Glutamatergic neuron (in vitro differentiated cells): Measurements from ENCODE around the gene GREB1. TPM values are rescaled to one million over a fixed set of nuclear protein-coding genes. Genes with fewer than 3 reads are reported as not detected.

Source experiments
- DNase-seq: peaks from one replicate; pipeline ENCODE4 v3.0.0; 2022
- H3K27ac Mint-ChIP-seq: one replicate; pipeline ENCODE4 v1.8.0; 2020; ENCODE audit warnings: mild to moderate bottlenecking, mixed read lengths, inconsistent platforms; ENCODE audit not compliant: unreplicated experiment
- H3K27me3 Mint-ChIP-seq: one replicate; pipeline ENCODE4 v1.8.0; 2020; ENCODE audit warnings: mild to moderate bottlenecking, moderate library complexity, mixed read lengths, inconsistent platforms; ENCODE audit not compliant: unreplicated experiment
- H3K36me3 Mint-ChIP-seq: one replicate; pipeline ENCODE4 v1.8.0; 2020; ENCODE audit warnings: mild to moderate bottlenecking, mixed read lengths, inconsistent platforms; ENCODE audit not compliant: unreplicated experiment
- H3K4me1 Mint-ChIP-seq: one replicate; pipeline ENCODE4 v1.8.0; 2020; ENCODE audit warnings: mild to moderate bottlenecking, low read depth, mixed read lengths, inconsistent platforms; ENCODE audit not compliant: unreplicated experiment
- H3K4me3 Mint-ChIP-seq: one replicate; pipeline ENCODE4 v1.8.0; 2020; ENCODE audit warnings: mild to moderate bottlenecking, mixed read lengths, inconsistent platforms; ENCODE audit not compliant: unreplicated experiment
- H3K9me3 Mint-ChIP-seq: one replicate; pipeline ENCODE4 v1.8.0; 2020; ENCODE audit warnings: mild to moderate bottlenecking, moderate library complexity, mixed read lengths, inconsistent platforms; ENCODE audit not compliant: unreplicated experiment
- CTCF ChIP-seq: fragments of 200-600 bp; sonication (generic); IDR thresholded peaks from one replicate; pipeline ENCODE4 v1.5.0; 2021; ENCODE audit not compliant: partially characterized antibody, unreplicated experiment
- total RNA-seq: library from RNA; stranded (reverse); fragmentation: NEBNext Ultra II Directional; extraction: Animal tissue kit (Norgen Biotek cat#: 25700); gene quantifications from one replicate; pipeline ENCODE4 v1.2.1, GENCODE V29; 2021; ENCODE audit not compliant: unreplicated experiment

Gene GREB1
- total RNA-seq, 1 donor from 2014 or later = 134 TPM

GRCh38 chr2:11644293-11644692, 110.4 kb downstream of the GREB1 start:
- Mint-ChIP-seq H3K36me3 (peaks cover 9% of the 10 kb centered on the region), H3K4me1 (no peaks in the 10 kb centered on the region), H3K27ac (no peak overlapping the region), H3K9me3 (peaks cover 5% of the 10 kb centered on the region), H3K4me3 (no peak overlapping the region), H3K27me3 (peaks cover 7% of the 10 kb centered on the region)
- no peak for DNase-seq
- TF ChIP-seq CTCF = no peak

- no peak for TF ChIP-seq CTCF
- DNase-seq = no peak
- no peak overlapping the region for H3K4me3 Mint-ChIP-seq
- no peaks in the 10 kb centered on the region for H3K4me1 Mint-ChIP-seq
- peaks cover 4% of the 10 kb centered on the region for H3K36me3 Mint-ChIP-seq
- H3K27ac Mint-ChIP-seq = no peak overlapping the region
- H3K9me3 Mint-ChIP-seq = peaks cover 3% of the 10 kb centered on the region
- H3K27me3 Mint-ChIP-seq = peaks cover 2% of the 10 kb centered on the region
These were observed 112.7 kb downstream of the GREB1 start for GRCh38 chr2:11646530-11646929.

- Mint-ChIP-seq H3K9me3 (peaks cover 3% of the 10 kb centered on the region), H3K4me1 (peaks cover 3% of the 10 kb centered on the region), H3K4me3 (no peak overlapping the region), H3K36me3 (peaks cover 4% of the 10 kb centered on the region), H3K27me3 (peaks cover 2% of the 10 kb centered on the region), H3K27ac (no peak overlapping the region)
- TF ChIP-seq CTCF = no peak
- DNase-seq = no peak
These were observed 114.2 kb downstream of the GREB1 start for GRCh38 chr2:11647834-11648600.

- Mint-ChIP-seq H3K27me3 (peaks cover 2% of the 10 kb centered on the region), H3K4me3 (no peak overlapping the region), H3K9me3 (peaks cover 3% of the 10 kb centered on the region), H3K36me3 (peaks cover 4% of the 10 kb centered on the region), H3K27ac (no peak overlapping the region), H3K4me1 (peaks cover 3% of the 10 kb centered on the region)
- no peak for TF ChIP-seq CTCF
- DNase-seq = no peak
These were observed 115.2 kb downstream of the GREB1 start for GRCh38 chr2:11649093-11649492.

DNA sequence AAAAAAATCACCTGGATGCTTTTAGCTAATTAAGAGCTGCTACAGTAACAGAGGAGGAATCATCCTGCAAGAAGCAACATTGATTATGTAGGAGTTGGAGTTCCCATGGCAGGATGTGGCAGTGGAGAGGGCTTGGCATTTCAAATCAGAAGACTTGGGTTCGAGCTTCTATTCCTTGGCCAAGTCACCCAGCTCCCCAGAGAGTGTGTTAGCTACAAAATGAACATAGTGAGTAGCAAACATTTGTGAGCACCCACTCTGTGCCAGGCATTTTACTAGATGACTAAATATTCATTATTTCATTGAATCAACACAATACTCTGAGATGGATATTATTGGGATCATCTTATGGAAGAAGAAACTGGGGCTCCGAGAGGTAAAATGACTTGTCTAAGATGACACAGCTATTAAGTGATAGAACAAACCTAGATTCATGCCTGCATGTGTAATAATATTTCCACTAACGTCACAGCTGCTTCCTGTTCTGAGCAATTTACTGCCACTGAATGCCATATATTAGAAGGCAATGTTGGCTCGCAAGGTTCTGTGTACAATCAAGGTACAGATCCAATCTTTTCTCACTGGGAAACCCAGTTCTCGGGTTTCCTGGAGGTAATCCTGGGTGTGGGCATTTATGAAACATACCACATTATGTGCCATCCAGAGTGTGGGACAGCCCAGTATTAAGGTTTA, 118.2 kb downstream of the GREB1 start:
- no peak overlapping the region for H3K4me3 Mint-ChIP-seq
- H3K27ac Mint-ChIP-seq = no peak overlapping the region
- no peak for DNase-seq
- H3K27me3 Mint-ChIP-seq = no peaks in the 10 kb centered on the region
- TF ChIP-seq CTCF = no peak
- H3K4me1 Mint-ChIP-seq = peaks cover 3% of the 10 kb centered on the region
- peaks cover 3% of the 10 kb centered on the region for H3K9me3 Mint-ChIP-seq
- H3K36me3 Mint-ChIP-seq = no peaks in the 10 kb centered on the region
